GM20431 (cell line): ENCODE measurements around the gene CXorf49B.
"Not testable (repeated sequence)": the region's sequence is repeated elsewhere in the genome, so short reads cannot be mapped to it uniquely, and the experiment has no call there.

ENCODE experiments used
- in situ Hi-C: fragments of 300-500 bp; cut with MseI, MboI; formaldehyde crosslinking; loops from one replicate; pipeline ENCODE4 v1.15.0; 2020; ENCODE audit warnings: low sequenced_read_pairs; ENCODE audit not compliant: unreplicated experiment

CXorf49B gene

GRCh38 chrX:71763049-71763448 lies at the start of gene CXorf49B:
TSS of gene CXorf49B (plus strand) at chrX:71763349. CDS start at chrX:71763424, 75 bp downstream.
- in situ Hi-C loops = not testable (repeated sequence)

DNA sequence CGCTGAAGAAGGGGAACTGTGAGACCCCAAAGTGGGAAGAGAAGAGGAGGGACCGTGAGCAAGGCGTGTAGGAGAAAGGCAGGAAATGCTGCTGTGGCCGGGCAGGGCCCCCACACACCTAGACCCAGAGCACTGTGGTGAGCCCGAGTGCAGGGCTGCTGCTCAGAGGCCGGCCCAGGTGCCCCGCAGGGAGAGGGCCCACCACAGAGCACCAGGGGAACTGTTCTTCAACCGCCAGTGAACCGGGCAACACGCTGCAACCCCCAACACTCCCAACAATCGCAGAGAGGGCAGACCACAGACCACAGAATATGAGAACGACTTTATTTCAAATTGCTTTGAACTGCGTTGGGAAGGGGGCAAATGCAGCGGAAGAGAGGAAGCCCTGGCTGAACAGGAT lies 49.1 kb upstream of the CXorf49B start:
- in situ Hi-C loops = not testable (repeated sequence)

- in situ Hi-C loops = not testable (repeated sequence)
Observed at GRCh38 chrX:71715551-71715950, 47.6 kb upstream of the CXorf49B start.

GRCh38 chrX:71716323-71716722 lies 46.8 kb upstream of the CXorf49B start:
- in situ Hi-C loops = not testable (repeated sequence)

DNA sequence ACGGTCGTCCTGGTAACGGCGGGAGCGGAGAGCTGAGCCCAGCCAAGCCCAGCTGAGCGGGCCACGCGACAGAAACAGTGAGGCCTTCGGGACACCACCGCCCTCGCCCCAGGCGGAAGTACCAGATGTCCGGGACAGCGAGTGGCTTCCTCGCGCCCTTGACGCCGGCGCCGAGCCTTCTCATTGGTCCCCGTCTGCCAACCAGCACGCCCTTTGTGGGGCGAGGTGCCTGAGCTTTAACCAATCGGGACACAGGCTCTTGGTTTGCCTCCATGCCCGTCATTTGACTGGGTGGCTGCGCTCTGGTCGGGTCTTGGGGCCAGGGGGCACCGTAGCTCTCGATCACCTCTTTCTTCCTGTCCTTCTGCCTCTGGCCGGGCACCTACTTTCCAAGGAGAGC lies 45.0 kb upstream of the CXorf49B start, which contains the start of gene CXorf49:
Gene CXorf49, minus strand, starts transcription at position 101 of the 400 bp plus-strand sequence. CDS start 134 bp downstream, outside the sequence.
- in situ Hi-C loops = not testable (repeated sequence)

DNA sequence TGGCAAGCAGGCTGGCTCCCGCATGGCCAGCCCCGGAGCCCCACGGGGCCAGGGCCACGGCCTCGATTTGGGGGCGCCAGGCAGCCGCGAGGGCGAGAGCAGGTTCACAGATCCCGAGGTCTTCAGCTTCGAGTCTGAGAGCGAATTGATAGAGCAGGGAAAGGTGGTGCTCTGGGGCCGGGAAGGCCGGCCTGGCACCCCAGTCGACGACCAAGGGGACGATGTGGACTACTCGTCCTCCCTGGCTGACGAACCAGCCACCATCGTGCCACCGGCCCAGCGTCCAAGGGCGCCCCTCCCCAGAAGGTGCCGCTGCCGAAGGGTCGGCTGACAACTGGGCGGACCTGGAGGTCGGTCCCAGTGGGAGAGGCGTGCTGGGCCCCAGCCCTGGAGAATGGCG lies 44.0 kb upstream of the CXorf49B start:
- in situ Hi-C loops = not testable (repeated sequence)

GRCh38 chrX:71720289-71720886 lies 42.8 kb upstream of the CXorf49B start:
- in situ Hi-C loops = not testable (repeated sequence)

- in situ Hi-C loops = not testable (repeated sequence)
Observed at GRCh38 chrX:71760688-71761281, 2.4 kb upstream of the CXorf49B start.

DNA sequence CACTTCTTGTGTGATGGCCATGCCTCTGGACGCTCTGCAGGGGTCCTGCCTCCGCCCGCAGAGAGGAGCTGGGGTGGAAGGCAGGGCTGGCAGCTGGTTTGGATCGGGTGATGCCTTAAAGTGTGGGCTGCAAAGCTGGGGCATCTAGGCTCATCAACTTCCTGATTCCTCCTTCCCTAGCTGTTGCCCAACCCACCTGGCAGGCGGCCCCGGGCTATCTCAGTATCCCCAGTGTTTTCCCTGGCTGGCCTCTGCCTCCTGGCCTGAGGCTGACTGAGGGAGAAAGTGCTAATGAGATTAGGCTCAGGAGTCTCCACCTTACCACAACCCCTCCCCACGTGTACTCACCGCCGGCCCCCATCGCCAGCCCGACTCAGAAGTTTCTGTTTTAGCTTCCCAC lies 1.7 kb downstream of the CXorf49B start:
- in situ Hi-C loops = not testable (repeated sequence)

- in situ Hi-C loops = not testable (repeated sequence)
Observed at GRCh38 chrX:71765613-71766012, 2.5 kb downstream of the CXorf49B start.

GRCh38 chrX:71767134-71767533 lies 4.0 kb downstream of the CXorf49B start:
- in situ Hi-C loops = not testable (repeated sequence)

DNA sequence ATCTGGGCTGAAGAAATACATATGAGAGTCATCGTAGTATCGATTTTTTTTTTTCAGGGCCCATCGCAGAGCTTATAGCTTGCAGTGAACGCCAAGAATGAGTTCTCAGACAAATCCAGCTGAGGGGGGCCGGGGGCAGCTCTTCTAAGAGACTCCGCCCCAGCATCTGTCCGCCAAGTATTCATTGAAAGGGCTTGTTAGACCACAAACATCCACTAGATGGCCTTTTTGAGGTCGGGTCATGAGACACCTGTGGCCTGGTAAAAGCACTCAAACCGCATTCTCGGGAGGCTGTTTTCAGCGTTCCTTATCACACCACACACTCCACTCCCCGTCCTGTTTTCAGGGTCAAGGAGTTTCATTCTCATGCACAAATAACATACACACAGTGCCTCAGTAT lies 15.2 kb downstream of the CXorf49B start:
- in situ Hi-C loops = not testable (repeated sequence)

DNA sequence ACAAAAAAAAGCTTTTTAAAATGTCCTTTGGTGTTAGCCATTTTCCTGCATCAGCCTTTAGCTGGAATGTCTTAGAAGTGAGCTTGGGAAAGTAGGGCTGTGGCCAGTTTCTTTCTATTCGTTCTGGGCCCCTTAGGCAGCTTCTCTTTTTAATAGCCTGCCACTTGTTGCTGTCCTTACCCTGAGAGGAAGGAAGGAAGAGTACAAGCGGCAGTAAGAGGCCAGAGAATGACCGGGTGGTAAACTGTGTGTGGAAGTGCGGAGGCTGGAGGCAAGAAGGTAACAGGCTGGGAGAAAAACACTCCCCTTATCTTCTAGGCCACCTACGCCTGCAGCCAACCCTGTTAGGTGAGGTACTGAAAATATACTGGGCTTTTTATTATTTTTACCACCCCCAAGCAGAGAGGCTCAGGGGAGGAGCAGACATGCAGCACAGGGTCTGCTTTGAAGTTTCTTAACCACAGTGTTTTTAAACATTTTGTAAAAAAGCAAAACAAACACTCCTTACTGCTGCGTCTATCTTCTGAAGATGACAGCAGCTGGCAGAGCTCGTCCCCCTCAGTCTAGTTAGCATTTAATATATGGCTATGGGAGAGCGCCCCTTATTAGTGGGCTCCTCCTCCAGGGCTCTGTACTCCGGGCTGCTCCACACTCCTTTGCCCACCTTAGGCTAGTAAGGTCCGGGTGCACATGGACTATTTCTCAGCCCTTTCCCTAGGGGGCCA lies 19.2 kb downstream of the CXorf49B start:
- in situ Hi-C loops = not testable (repeated sequence)

DNA sequence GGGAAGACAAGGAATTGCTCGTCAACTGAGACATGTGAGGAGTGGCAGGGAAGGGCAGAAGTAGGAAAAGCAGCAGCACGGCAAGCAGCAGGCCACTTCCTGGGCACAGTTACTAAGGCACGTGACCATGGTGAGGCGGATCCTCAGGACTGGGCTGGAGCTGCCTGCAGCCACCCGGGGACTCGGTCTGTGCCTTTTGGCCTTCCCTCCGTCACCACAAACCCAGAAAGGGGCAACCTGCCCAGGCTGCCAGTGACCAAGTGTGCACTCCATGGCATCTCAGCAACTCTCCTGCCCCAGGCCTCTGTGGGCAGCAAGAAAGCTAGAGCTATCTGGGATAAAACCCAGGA lies 19.8 kb downstream of the CXorf49B start:
- in situ Hi-C loops = not testable (repeated sequence)

DNA sequence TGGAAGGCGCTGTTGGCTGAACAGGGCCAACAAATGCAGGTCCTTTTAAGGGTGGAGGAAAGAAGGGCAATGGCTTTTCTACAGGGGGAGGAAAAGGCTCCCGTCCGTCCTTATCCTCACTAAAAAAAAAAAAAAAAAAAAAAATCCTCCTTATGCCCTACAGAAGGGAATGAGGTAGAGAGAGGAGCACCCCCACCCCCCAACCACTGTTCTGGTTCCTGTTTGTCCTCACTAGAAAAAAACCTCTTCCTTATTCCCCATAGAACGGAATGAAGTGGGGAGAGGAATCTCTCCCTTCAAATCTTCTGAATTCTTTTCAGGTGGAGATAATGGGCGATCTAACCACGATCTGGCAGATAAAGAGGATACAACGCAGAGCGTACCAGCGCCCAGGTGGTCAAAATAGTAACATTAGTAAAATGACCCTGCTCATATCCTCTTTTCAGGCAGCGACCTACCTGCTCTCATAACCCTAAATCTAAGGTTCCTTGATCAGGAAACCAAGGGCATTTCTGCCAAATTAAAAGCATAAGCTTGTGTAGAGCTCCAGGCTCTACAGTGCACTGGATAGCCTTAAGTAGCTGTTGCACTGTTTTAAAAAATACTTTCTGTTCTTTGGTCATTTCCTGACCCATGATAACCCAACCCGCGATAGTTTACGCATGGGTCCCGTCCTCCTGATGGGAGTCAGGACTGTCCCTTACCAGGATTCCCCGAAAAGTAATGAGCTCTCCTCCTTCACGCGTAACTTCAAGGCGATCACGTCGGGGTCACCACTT lies 20.6 kb downstream of the CXorf49B start:
- in situ Hi-C loops = not testable (repeated sequence)

- in situ Hi-C loops = not testable (repeated sequence)
Observed at GRCh38 chrX:71784348-71784983, 21.3 kb downstream of the CXorf49B start.

- in situ Hi-C loops = not testable (repeated sequence)
Observed at GRCh38 chrX:71806450-71806849, 43.3 kb downstream of the CXorf49B start.

DNA sequence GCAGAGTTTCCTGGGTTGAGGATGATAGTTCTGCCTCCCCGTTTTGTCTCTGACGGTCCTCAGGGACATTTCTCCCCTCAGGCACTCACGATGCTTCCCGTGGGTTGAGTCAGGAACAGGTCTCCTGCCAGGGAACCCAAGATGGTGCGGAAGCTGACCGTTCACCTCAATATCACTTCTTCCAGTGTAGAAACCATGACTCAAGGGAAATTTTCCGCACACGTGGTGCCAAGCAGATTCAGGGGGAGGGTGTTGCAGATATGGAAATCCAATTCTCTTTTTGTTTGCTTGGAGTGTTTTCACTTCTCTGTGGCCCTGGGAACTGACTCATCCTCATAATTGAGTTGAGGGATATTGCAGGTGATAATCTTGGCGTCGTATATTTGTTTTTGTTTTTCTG lies 46.7 kb downstream of the CXorf49B start:
- in situ Hi-C loops = no loop called here

DNA sequence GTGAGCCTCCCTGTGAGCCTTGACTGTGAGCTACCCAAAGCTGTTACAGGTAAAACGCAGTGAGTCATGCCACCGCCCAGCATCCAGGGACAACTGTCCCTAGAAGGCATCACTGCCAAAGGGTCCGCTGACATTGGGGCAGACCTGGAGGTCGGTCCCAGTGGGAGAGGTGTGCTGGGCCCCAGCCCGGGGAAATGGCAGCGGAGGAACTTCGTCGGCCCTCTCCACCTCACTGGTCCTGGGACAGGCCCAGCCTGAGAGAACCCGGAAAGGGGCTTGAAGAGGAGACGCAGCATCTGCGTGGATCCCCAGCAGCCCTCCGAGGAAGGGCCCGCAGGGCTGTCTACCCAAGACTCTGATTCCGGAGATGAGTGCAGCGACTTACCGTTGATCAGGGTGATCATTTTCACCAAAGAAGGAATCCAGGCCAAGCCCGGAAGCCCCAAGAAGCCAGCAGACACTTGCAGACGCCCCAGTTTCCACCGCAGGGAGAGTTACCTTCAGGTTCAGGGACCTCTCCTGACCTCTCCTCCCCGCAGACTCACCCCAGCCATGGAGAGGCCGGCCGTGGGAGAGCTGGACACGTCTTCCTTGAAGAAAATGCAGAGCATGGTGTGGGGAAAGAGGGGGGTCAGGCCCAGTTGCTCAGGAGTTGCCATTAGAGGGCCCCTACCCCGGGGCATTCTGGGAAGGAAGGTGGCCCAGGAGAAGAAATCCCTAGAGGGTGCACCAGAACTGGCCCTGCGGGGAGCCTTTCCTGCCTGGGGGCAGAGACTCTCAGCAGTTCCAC lies 51.2 kb downstream of the CXorf49B start:
- in situ Hi-C loops = no loop called here
